Parathyroid adenoma (tissue), 2 donors: ENCODE results near the gene FLAD1.
A peak's percentile ranks its signal among the peaks of the same experiment; 100 is the strongest.

Experiments used
- H2AFZ ChIP-seq: fragments of 300-600 bp; sonication (generic); one replicate; pipeline ENCODE4 v1.7.0; 2017; ENCODE audit warnings: antibody characterized with exemption, mild to moderate bottlenecking
- H3K27ac ChIP-seq: fragments of 300-600 bp; sonication (generic); one replicate; pipeline ENCODE4 v1.7.0; 2017
- H3K27me3 ChIP-seq: fragments of 300-600 bp; sonication (generic); one replicate; pipeline ENCODE4 v1.7.0; 2017; ENCODE audit warnings: low read length; ENCODE audit not compliant: control insufficient read depth, insufficient read depth
- H3K36me3 ChIP-seq: fragments of 300-600 bp; sonication (generic); one replicate; pipeline ENCODE4 v1.7.0; 2017; ENCODE audit warnings: low read length; ENCODE audit not compliant: control insufficient read depth, insufficient read depth
- H3K4me1 ChIP-seq: fragments of 300-600 bp; sonication (generic); one replicate; pipeline ENCODE4 v1.7.0; 2017; ENCODE audit warnings: control low read depth
- H3K4me2 ChIP-seq: fragments of 300-600 bp; sonication (generic); one replicate; pipeline ENCODE4 v1.7.0; 2017; ENCODE audit warnings: low read length
- H3K4me3 ChIP-seq: fragments of 300-600 bp; sonication (generic); one replicate; pipeline ENCODE4 v1.7.0; 2017; ENCODE audit warnings: low read depth, low read length
- H3K79me2 ChIP-seq: fragments of 300-600 bp; sonication (generic); one replicate; pipeline ENCODE4 v1.7.0; 2017; ENCODE audit warnings: control low read depth
- H3K9ac ChIP-seq: fragments of 300-600 bp; sonication (generic); one replicate; pipeline ENCODE4 v1.7.0; 2017; ENCODE audit warnings: mild to moderate bottlenecking
- H3K9me3 ChIP-seq: fragments of 300-600 bp; sonication (generic); one replicate; pipeline ENCODE4 v1.7.0; 2017; ENCODE audit warnings: low read length; ENCODE audit not compliant: control insufficient read depth
- TF ChIP-seq, protein P1 (sequence below): fragments of 300-600 bp; sonication (generic); IDR thresholded peaks from one replicate; pipeline ENCODE4 v1.7.0; 2017; ENCODE audit warnings: antibody characterized with exemption, mild to moderate bottlenecking
- donor health status: primary hyperparathyroidism.

The FLAD1 gene

DNA sequence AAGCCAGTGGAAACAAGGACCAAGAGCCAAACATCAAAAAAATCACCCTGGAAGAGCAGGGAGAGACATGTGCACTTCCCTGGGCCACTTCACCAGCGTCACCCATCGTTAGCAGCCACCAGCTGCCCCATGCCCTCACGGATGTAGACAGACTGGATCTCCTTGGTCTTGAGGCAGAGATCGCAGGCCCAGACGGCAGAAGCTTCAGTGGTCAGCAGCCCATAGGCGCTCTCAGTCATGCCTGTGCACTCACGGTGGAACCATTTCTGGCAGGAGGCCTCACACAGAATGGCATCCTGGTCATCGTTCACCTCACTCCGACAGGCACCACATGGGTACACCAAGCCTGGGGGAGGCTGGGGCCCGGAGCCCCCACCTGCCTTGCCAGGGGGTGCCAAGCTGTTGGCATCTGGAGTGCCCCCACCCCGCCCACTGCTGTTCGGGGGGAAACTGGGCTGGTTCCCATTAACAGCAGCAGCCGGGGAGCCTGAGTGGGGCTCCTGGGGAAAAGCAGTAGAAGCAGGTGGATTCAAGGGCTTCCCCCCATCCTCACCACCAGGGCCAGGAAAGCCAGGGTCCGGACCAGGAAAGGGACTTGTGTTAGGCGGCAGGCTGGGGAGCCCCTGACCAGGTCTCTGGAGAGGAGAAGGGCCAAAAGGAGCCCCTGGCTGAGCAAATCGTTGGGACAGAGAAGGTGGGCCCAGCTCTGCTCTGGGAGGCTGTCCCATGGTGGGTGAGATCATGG lies 24.3 kb upstream of the FLAD1 start:
- TF ChIP-seq, protein P1, sequence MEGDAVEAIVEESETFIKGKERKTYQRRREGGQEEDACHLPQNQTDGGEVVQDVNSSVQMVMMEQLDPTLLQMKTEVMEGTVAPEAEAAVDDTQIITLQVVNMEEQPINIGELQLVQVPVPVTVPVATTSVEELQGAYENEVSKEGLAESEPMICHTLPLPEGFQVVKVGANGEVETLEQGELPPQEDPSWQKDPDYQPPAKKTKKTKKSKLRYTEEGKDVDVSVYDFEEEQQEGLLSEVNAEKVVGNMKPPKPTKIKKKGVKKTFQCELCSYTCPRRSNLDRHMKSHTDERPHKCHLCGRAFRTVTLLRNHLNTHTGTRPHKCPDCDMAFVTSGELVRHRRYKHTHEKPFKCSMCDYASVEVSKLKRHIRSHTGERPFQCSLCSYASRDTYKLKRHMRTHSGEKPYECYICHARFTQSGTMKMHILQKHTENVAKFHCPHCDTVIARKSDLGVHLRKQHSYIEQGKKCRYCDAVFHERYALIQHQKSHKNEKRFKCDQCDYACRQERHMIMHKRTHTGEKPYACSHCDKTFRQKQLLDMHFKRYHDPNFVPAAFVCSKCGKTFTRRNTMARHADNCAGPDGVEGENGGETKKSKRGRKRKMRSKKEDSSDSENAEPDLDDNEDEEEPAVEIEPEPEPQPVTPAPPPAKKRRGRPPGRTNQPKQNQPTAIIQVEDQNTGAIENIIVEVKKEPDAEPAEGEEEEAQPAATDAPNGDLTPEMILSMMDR: no peak
- no peak overlapping the region for H3K4me3 ChIP-seq
- no peaks in the 10 kb centered on the region for H3K27me3 ChIP-seq
- no peaks in the 10 kb centered on the region for H3K36me3 ChIP-seq
- no peak overlapping the region for H3K27ac ChIP-seq
- peaks cover 17% of the 10 kb centered on the region for H3K4me1 ChIP-seq
- peak overlapping the region; percentile 33 for H3K4me2 ChIP-seq
- no peak overlapping the region for H3K9ac ChIP-seq
- no peak overlapping the region for H2AFZ ChIP-seq
- no peaks in the 10 kb centered on the region for H3K9me3 ChIP-seq
- H3K79me2 ChIP-seq: no peaks in the 10 kb centered on the region

- no peak overlapping the region for H3K9ac ChIP-seq
- H3K36me3 ChIP-seq: no peaks in the 10 kb centered on the region
- no peaks in the 10 kb centered on the region for H3K27me3 ChIP-seq
- H2AFZ ChIP-seq: no peak overlapping the region
- peaks cover 17% of the 10 kb centered on the region for H3K4me1 ChIP-seq
- no peaks in the 10 kb centered on the region for H3K9me3 ChIP-seq
- no peak overlapping the region for H3K4me2 ChIP-seq
- no peak overlapping the region for H3K27ac ChIP-seq
- TF ChIP-seq, protein P1: no peak
- no peaks in the 10 kb centered on the region for H3K79me2 ChIP-seq
- no peak overlapping the region for H3K4me3 ChIP-seq
These were observed 23.7 kb upstream of the FLAD1 start for GRCh38 chr1:154959426-154959780.

DNA sequence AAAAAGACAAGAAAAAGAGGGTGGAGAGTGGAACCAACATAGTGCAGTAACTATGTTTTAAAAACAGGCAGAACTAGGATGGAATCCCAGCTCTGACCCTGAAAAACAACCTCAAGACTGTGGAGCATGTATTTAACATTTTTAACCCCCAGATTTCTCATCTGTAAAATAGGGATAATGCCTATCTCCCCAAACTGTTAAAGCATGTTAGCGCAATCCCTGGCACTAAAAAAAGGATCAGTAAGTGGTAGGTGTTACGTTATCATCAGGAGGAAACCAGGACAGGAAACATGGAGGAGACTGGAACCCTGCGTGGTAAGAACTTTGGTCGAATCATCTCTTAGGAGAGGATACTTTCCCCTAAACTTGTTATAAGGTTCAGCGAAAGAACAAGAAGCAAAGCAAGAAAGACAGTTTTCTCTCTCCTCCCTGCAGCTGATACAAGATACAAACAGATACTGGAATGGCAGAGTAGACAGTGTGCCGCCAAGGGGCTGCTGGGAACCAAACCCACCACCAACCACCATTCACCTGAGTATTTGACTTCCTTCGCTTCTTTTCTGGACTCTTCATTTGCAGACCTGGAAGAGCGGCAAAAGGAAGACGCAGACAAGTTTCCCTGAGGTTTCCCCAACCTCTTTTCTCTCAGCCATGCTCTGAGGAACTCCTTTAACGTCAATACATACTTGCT lies 22.6 kb upstream of the FLAD1 start:
- Histone ChIP-seq H3K4me1 (peaks cover 12% of the 10 kb centered on the region), H3K4me2 (peak overlapping the region; percentile 97), H2AFZ (no peak overlapping the region), H3K36me3 (no peaks in the 10 kb centered on the region), H3K79me2 (no peaks in the 10 kb centered on the region), H3K27me3 (no peaks in the 10 kb centered on the region), H3K27ac (peak overlapping the region; percentile 95), H3K9ac (no peak overlapping the region), H3K9me3 (no peaks in the 10 kb centered on the region), H3K4me3 (peak overlapping the region; percentile 96)
- TF ChIP-seq, protein P1: no peak

DNA sequence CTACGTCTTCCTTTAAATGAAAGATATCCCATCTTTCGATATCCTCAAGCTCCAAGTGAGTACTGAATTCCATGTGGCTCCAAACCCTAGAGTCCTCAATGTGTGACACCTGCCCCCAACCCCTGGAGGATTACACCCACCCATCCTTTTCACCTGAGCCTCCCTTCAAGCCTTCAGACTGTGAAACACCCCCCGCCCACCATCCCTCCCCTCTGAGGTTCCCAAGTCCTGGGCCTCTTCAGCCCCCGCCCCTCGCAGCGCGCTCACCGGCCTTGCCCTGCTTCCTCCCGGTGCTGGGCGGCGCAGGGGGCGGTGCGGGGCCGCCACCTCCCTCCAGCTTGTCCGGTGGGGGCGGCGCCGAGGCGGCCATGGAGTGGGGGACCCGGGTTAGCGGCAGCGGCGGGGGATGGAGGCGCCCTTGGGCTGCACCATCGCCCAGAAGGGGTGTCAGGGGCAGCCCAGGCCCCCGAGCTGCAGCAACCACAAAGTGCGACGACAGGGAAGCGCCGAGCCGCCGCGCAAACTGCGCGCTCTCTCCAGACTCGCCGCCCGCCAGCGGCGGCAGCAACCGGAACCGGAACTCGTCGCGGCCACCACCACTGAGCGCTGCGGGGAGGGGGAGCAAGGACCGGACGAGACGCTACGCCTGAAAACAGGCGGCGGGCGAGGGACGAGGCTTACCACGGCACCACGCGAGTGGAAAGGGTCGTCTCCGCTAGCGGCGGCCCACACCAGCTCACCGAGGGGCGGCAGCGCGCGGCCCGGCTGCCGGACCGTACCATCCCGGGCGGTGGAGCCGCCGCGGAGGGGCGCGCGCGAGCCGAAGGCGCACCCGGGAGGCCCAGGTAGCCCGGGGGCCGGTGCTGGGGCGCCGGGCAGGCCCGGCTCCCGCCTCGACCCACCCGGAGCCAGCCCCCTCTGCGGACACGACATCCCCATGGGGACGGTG lies 21.7 kb upstream of the FLAD1 start, which contains the start of gene PYGO2:
PYGO2 (minus strand) TSS at position 576 of the 949 bp plus-strand sequence; CDS start at position 370, 206 bp downstream.
- TF ChIP-seq, protein P1: peak; percentile 48
- no peaks in the 10 kb centered on the region for H3K79me2 ChIP-seq
- no peaks in the 10 kb centered on the region for H3K9me3 ChIP-seq
- H3K4me1 ChIP-seq: peaks cover 12% of the 10 kb centered on the region
- H3K27ac ChIP-seq: peak within 1 kb of the TSS; percentile 95
- H3K4me2 ChIP-seq: peak within 1 kb of the TSS; percentile 97
- peak within 1 kb of the TSS; percentile 96 for H3K4me3 ChIP-seq
- peak within 1 kb of the TSS; percentile 79 for H2AFZ ChIP-seq
- peak within 1 kb of the TSS; percentile 73 for H3K9ac ChIP-seq
- H3K36me3 ChIP-seq: no peaks in the 10 kb centered on the region
- H3K27me3 ChIP-seq: no peaks in the 10 kb centered on the region
